H1 (cell line): Measurements from ENCODE around the gene DBX1. TPM values are rescaled to one million over a fixed set of nuclear protein-coding genes. Genes with fewer than 3 reads are reported as not detected.

Source experiments
- CTCF ChIA-PET: fragments of 300-600 bp; sonication (Branson Sonifier 250); formaldehyde crosslinking; loops from one replicate; lab custom pipeline; 2021; ENCODE audit not compliant: partially characterized antibody; lab: Charles Lee
- POLR2A ChIA-PET: fragments of 300-600 bp; sonication (Branson Sonifier 250); formaldehyde crosslinking; loops from one replicate; lab custom pipeline; 2021; ENCODE audit warnings: inconsistent platforms; ENCODE audit not compliant: partially characterized antibody; lab: Charles Lee
- DNase-seq, 2 experiments: peaks; one replicate each; pipeline versions ENCODE4 v3.0.0 to v3.0.0-alpha.2; 2010 to 2022; ENCODE audit warnings: low spot score in 2 of 2, low read depth in 1 of 2, mixed read lengths in 1 of 2
- FAIRE-seq: peaks from 2 replicates; lab custom pipeline; 2011; peaks lifted over from hg19 to GRCh38; lab: Jason Lieb, UNC
- H2AFZ ChIP-seq: 2 replicates; pipeline ENCODE4 v1.8.1; 2012; ENCODE audit warnings: low read length, inconsistent platforms
- H2AK5ac ChIP-seq: 2 replicates; pipeline ENCODE4 v1.6.1; 2013; ENCODE audit warnings: low read depth, low read length
- H2BK120ac ChIP-seq: replicated peaks from 2 replicates; pipeline ENCODE3; 2013; ENCODE audit warnings: low read depth, low read length, inconsistent platforms
- H2BK12ac ChIP-seq: 2 replicates; pipeline ENCODE4 v1.6.1; 2013; ENCODE audit warnings: low read depth, low read length
- H2BK15ac ChIP-seq: 2 replicates; pipeline ENCODE4 v1.6.1; 2013; ENCODE audit warnings: low read length
- H2BK20ac ChIP-seq: 2 replicates; pipeline ENCODE4 v1.6.1; 2013; ENCODE audit warnings: low read length
- H2BK5ac ChIP-seq: 2 replicates; pipeline ENCODE4 v1.6.1; 2013; ENCODE audit warnings: low read depth, low read length
- H3K14ac ChIP-seq: 2 replicates; pipeline ENCODE4 v1.6.1; 2013; ENCODE audit warnings: inconsistent platforms; ENCODE audit not compliant: insufficient read length
- H3K18ac ChIP-seq: 2 replicates; pipeline ENCODE4 v1.6.1; 2013; ENCODE audit warnings: low read length; ENCODE audit errors: extremely low read depth
- H3K23ac ChIP-seq: 2 replicates; pipeline ENCODE4 v1.6.1; 2013; ENCODE audit warnings: inconsistent platforms; ENCODE audit not compliant: insufficient read length
- H3K23me2 ChIP-seq: 2 replicates; pipeline ENCODE4 v1.6.1; 2013; ENCODE audit warnings: low read depth, low read length
- H3K27ac ChIP-seq: 2 replicates; pipeline ENCODE4 v1.6.1; 2011; ENCODE audit warnings: low read depth, low read length, inconsistent platforms
- H3K27me3 ChIP-seq, 4 experiments: replicated peaks in 1 of 4; 1 replicate in 1 of 4; 2 replicates in 3 of 4; pipeline versions ENCODE4 v1.6.1 to v1.8.1; 2011 to 2013; ENCODE audit warnings: low read length in 3 of 4, mild to moderate bottlenecking in 3 of 4, inconsistent platforms in 2 of 4, mixed read lengths in 2 of 4, moderate library complexity in 1 of 4; ENCODE audit not compliant: control insufficient read depth in 3 of 4, insufficient read depth in 3 of 4; ENCODE audit errors: extremely low read depth in 1 of 4
- H3K36me3 ChIP-seq, 4 experiments: 2 replicates each; pipeline versions ENCODE4 v1.6.1 to v1.8.1; 2011 to 2013; ENCODE audit warnings: mild to moderate bottlenecking in 4 of 4, low read length in 3 of 4, moderate library complexity in 2 of 4, control low read depth in 1 of 4, inconsistent platforms in 1 of 4; ENCODE audit not compliant: insufficient read depth in 4 of 4, control insufficient read depth in 2 of 4
- H3K4ac ChIP-seq: replicated peaks from 2 replicates; pipeline ENCODE3; 2013; ENCODE audit warnings: low read length, low read depth, mixed read lengths, inconsistent platforms; ENCODE audit not compliant: insufficient read length
- H3K4me1 ChIP-seq, 4 experiments: replicated peaks in 1 of 4; 1 replicate in 1 of 4; 2 replicates in 3 of 4; pipeline versions ENCODE4 v1.6.1 to v1.8.1; 2011 to 2013; ENCODE audit warnings: low read length in 3 of 4, inconsistent platforms in 2 of 4, mixed read lengths in 1 of 4; ENCODE audit not compliant: insufficient read depth in 4 of 4, control insufficient read depth in 3 of 4
- H3K4me2 ChIP-seq, 2 experiments: 2 replicates each; pipeline versions ENCODE4 v1.6.1 to v1.8.1; 2011 to 2013; ENCODE audit warnings: low read depth in 2 of 2, low read length in 2 of 2, control low read depth in 1 of 2, inconsistent platforms in 1 of 2, mild to moderate bottlenecking in 1 of 2; ENCODE audit not compliant: insufficient read depth in 1 of 2
- H3K4me3 ChIP-seq, 4 experiments: fragments of 200-600, 300-600 bp in 1 of 4; sonication (generic), shearing (Covaris generic), sonication (Bioruptor Twin) in 1 of 4; 2 replicates each; pipeline versions ENCODE4 v1.5.1 to v1.8.1; 2011 to 2016; ENCODE audit warnings: low read length in 4 of 4, low read depth in 3 of 4, control low read depth in 2 of 4, inconsistent platforms in 2 of 4, mild to moderate bottlenecking in 2 of 4, mixed read lengths in 1 of 4, moderate library complexity in 1 of 4; ENCODE audit not compliant: insufficient read depth in 2 of 4; ENCODE audit errors: extremely low read depth in 1 of 4
- H3K56ac ChIP-seq: replicated peaks from 2 replicates; pipeline ENCODE3; 2013; ENCODE audit warnings: low read depth, mild to moderate bottlenecking, mixed read lengths, low read length, inconsistent platforms; ENCODE audit not compliant: insufficient read length
- H3K79me1 ChIP-seq: 2 replicates; pipeline ENCODE4 v1.6.1; 2013; ENCODE audit warnings: low read depth, low read length, control low read depth
- H3K79me2 ChIP-seq, 2 experiments: 2 replicates each; pipeline versions ENCODE4 v1.6.1 to v1.8.1; 2012 to 2013; ENCODE audit warnings: low read length in 2 of 2, mild to moderate bottlenecking in 2 of 2, inconsistent platforms in 1 of 2; ENCODE audit not compliant: insufficient read depth in 2 of 2, control insufficient read depth in 1 of 2
- H3K9ac ChIP-seq, 4 experiments: replicated peaks in 1 of 4; 1 replicate in 1 of 4; 2 replicates in 3 of 4; pipeline versions ENCODE4 v1.6.1 to v1.8.1; 2011 to 2013; ENCODE audit warnings: low read depth in 3 of 4, low read length in 3 of 4, control low read depth in 2 of 4, mild to moderate bottlenecking in 2 of 4, moderate library complexity in 2 of 4, inconsistent platforms in 1 of 4; ENCODE audit errors: extremely low read depth in 1 of 4
- H3K9me3 ChIP-seq, 2 experiments: 2 replicates each; pipeline versions ENCODE4 v1.6.1 to v1.8.1; 2012 to 2013; ENCODE audit warnings: mild to moderate bottlenecking in 2 of 2, moderate library complexity in 2 of 2, control low read depth in 1 of 2, inconsistent platforms in 1 of 2, low read depth in 1 of 2, low read length in 1 of 2, mixed read lengths in 1 of 2; ENCODE audit not compliant: insufficient read depth in 2 of 2
- H4K20me1 ChIP-seq, 2 experiments: replicated peaks in 1 of 2; 2 replicates each; pipeline versions ENCODE3 to v1.8.1; 2011 to 2013; ENCODE audit warnings: inconsistent platforms in 2 of 2, low read length in 2 of 2, mild to moderate bottlenecking in 1 of 2; ENCODE audit not compliant: insufficient read depth in 2 of 2, control insufficient read depth in 1 of 2
- H4K5ac ChIP-seq: 2 replicates; pipeline ENCODE4 v1.6.1; 2013; ENCODE audit warnings: low read length, low read depth, mixed read lengths, inconsistent platforms; ENCODE audit not compliant: insufficient read length
- H4K8ac ChIP-seq: 2 replicates; pipeline ENCODE4 v1.8.0; 2013; ENCODE audit warnings: mild to moderate bottlenecking, moderate library complexity, low read length, inconsistent platforms; ENCODE audit not compliant: insufficient read depth; ENCODE audit errors: extremely low read depth
- H4K91ac ChIP-seq: replicated peaks from 2 replicates; pipeline ENCODE3; 2013; ENCODE audit warnings: low read length, mixed read lengths, inconsistent platforms; ENCODE audit not compliant: insufficient read length
- BACH1 ChIP-seq: IDR thresholded peaks from 2 replicates; pipeline ENCODE4 v1.6.1; 2012; ENCODE audit warnings: low read length, improper control_type of control experiment
- CHD1 ChIP-seq: IDR thresholded peaks from 2 replicates; pipeline ENCODE4 v1.6.1; 2012; ENCODE audit warnings: low read depth, low read length, improper control_type of control experiment
- CHD2 ChIP-seq: IDR thresholded peaks from 2 replicates; pipeline ENCODE4 v1.6.1; 2012; ENCODE audit warnings: low read length, improper control_type of control experiment
- CTBP2 ChIP-seq: IDR thresholded peaks from 2 replicates; pipeline ENCODE4 v1.7.0; 2011; ENCODE audit warnings: borderline replicate concordance, mild to moderate bottlenecking, moderate library complexity, mixed read lengths, low read length; ENCODE audit not compliant: insufficient read depth, insufficient read length
- FOSL1 ChIP-seq: IDR thresholded peaks from 2 replicates; pipeline ENCODE4 v1.6.1; 2011; ENCODE audit warnings: mild to moderate bottlenecking, low read depth, low read length, moderate library complexity; ENCODE audit not compliant: insufficient read depth
- GABPA ChIP-seq: IDR thresholded peaks from 2 replicates; pipeline ENCODE4 v1.6.1; 2011; ENCODE audit warnings: mild to moderate bottlenecking, low read length, moderate library complexity, borderline replicate concordance; ENCODE audit not compliant: insufficient read depth
- JUND ChIP-seq: IDR thresholded peaks from 2 replicates; pipeline ENCODE4 v1.6.1; 2011; ENCODE audit warnings: mild to moderate bottlenecking, improper control_type of control experiment, low read length
- SAP30 ChIP-seq: fragments of 300-600 bp; sonication (generic); IDR thresholded peaks from 2 replicates; pipeline ENCODE4 v1.7.1; 2012; ENCODE audit warnings: low read length, moderate library complexity, mild to moderate bottlenecking, inconsistent platforms; ENCODE audit not compliant: insufficient read depth, insufficient replicate concordance
- SIN3A ChIP-seq, 2 experiments: IDR thresholded peaks in 1 of 2; conservative IDR thresholded peaks in 1 of 2; 2 replicates each; pipeline ENCODE4 v1.6.1; 2011 to 2012; ENCODE audit warnings: low read length in 2 of 2, improper control_type of control experiment in 1 of 2, low read depth in 1 of 2, mild to moderate bottlenecking in 1 of 2
- TCF12 ChIP-seq: IDR thresholded peaks from 2 replicates; pipeline ENCODE4 v1.6.1; 2011; ENCODE audit warnings: low read depth, mild to moderate bottlenecking, low read length
- TEAD4 ChIP-seq: IDR thresholded peaks from 2 replicates; pipeline ENCODE4 v1.6.1; 2012; ENCODE audit warnings: low read depth, low read length, inconsistent platforms, mixed read lengths
- WGBS, 2 experiments: shearing (Covaris generic) in 1 of 2; methylation state at CpG; one replicate each; pipeline versions ENCODE4 v1.1.6 to v1.1.7; 2013 to 2015; ENCODE audit warnings: low lambda C conversion rate in 2 of 2, mixed read lengths in 2 of 2, inconsistent platforms in 1 of 2, low coverage in 1 of 2, missing lambda C conversion rate in 1 of 2; ENCODE audit not compliant: insufficient replicate concordance in 2 of 2, insufficient coverage in 1 of 2, insufficient read length in 1 of 2; ENCODE audit errors: extremely low coverage in 1 of 2, missing lambda C conversion rate in 1 of 2; 5-methylcytosine and 5-hydroxymethylcytosine counted together
- polyA plus RNA-seq, 7 experiments: library from polyadenylated mRNA; depleted of rRNA in 3 of 7; stranded (reverse) in 5 of 7; unstranded in 2 of 7; fragments of >200 nt in 5 of 7; fragments of 200-250 nt in 2 of 7; gene quantifications; 1 replicate in 5 of 7; 2 replicates in 1 of 7; 4 replicates in 1 of 7; pipeline versions ENCODE4 v1.2.1 to v1.2.3, GENCODE V29; 2011 to 2013; ENCODE audit warnings: missing spikeins in 2 of 7, mixed read lengths in 2 of 7
- total RNA-seq: library from RNA; stranded (reverse); fragmentation: NEBNext Ultra II Directional; extraction: Animal tissue kit (Norgen Biotek cat#: 25700); gene quantifications from 2 replicates; pipeline ENCODE4 v1.2.1, GENCODE V29; 2021
- TF ChIP-seq, protein P1 (sequence below): IDR thresholded peaks from 2 replicates; pipeline ENCODE4 v1.6.1; 2011; ENCODE audit warnings: low read length, improper control_type of control experiment

Gene DBX1
- total and polyA plus RNA-seq, 2 of the 8 experiments (the other 6 are each of a cell fraction or from before 2014, with no cell fraction given), result not detected

DNA sequence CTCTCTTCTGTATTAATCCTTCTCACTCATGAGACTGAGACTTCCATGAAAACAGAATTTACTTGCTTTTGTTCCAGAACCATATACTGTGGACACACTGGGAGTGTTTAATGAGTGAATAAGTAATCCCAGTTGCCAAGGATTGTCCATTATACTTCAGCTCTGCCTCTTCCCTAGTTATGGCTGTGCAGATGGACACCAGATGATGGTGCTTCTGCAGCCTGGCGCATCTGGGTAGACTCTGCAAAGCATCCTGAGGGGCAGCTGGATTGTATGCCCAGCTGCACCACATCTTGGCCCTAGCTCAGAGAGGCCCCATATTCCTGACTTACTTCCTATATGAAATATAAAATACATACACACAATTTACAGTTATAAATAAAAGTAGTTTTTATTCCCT, 43.5 kb downstream of the DBX1 start:
- H3K23me2 ChIP-seq, result no peaks in the 10 kb centered on the region
- no peaks in the 10 kb centered on the region for H3K27me3 ChIP-seq
- peaks cover 2 to 4% of the 10 kb centered on the region in 2 experiments for H4K20me1 ChIP-seq
- no peak overlapping the region for H3K4ac ChIP-seq
- no peaks in the 10 kb centered on the region for H3K9me3 ChIP-seq
- no peak overlapping the region for H3K4me3 ChIP-seq
- ChIA-PET CTCF (interaction anchor here (0.7 to 4.0 kb wide), 6 partner anchors 11 to 237 kb away, joined by 3 to 14 read pairs (median 4); no protein-coding TSS in a partner anchor), POLR2A (no interaction called here)
- H3K14ac ChIP-seq, result no peak overlapping the region
- H3K23ac ChIP-seq, result no peak overlapping the region
- WGBS, 2 experiments, result 0% methylated on average over 1 of the region's 1 CpG; no CpG with 5 or more reads in 1 of the 2 experiments
- H3K4me2 ChIP-seq, result no peak overlapping the region
- H3K18ac ChIP-seq, result no peak overlapping the region
- H3K36me3 ChIP-seq, result peaks cover 14 to 65% (median 53%) of the 10 kb centered on the region in 4 experiments
- H4K8ac ChIP-seq, result no peak overlapping the region
- FAIRE-seq (no peak), DNase-seq (no peak)
- H2BK20ac ChIP-seq, result no peak overlapping the region
- H2AFZ ChIP-seq, result no peak overlapping the region
- H2AK5ac ChIP-seq, result no peak overlapping the region
- H3K79me1 ChIP-seq, result no peaks in the 10 kb centered on the region; the same call in 1 of the 2 replicates
- H2BK12ac ChIP-seq, result no peak overlapping the region
- H4K91ac ChIP-seq, result no peak overlapping the region
- TF ChIP-seq CHD1 (no peak), GABPA (no peak), BACH1 (no peak), CHD2 (no peak), CTBP2 (no peak), JUND (no peak), TCF12 (no peak), TEAD4 (no peak), SAP30 (no peak), SIN3A (conservative IDR thresholded peaks at IDR 0.05 in 1 of 2, IDR thresholded peaks at IDR 0.05 in 1 of 2; ENCODE audit: low read depth in 1 of 2, low read length in 2 of 2) (no peak), FOSL1 (no peak)
- TF ChIP-seq, protein P1, sequence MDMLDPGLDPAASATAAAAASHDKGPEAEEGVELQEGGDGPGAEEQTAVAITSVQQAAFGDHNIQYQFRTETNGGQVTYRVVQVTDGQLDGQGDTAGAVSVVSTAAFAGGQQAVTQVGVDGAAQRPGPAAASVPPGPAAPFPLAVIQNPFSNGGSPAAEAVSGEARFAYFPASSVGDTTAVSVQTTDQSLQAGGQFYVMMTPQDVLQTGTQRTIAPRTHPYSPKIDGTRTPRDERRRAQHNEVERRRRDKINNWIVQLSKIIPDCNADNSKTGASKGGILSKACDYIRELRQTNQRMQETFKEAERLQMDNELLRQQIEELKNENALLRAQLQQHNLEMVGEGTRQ, result no peak
- H3K79me2 ChIP-seq, result no peaks in the 10 kb centered on the region
- H4K5ac ChIP-seq, result no peak overlapping the region
- H3K56ac ChIP-seq, result no peak overlapping the region
- H2BK120ac ChIP-seq, result no peak overlapping the region
- no peak overlapping the region for H3K9ac ChIP-seq
- no peaks in the 10 kb centered on the region for H3K4me1 ChIP-seq
- no peak overlapping the region for H2BK15ac ChIP-seq
- H2BK5ac ChIP-seq, result no peak overlapping the region
- H3K27ac ChIP-seq, result no peak overlapping the region
